Left ventricle myocardium inferior (tissue), 1 donor: ENCODE results near the gene ATXN2L. TPM values are rescaled to one million over a fixed set of nuclear protein-coding genes. Genes with fewer than 3 reads are reported as not detected.
"Not testable (repeated sequence)": the region's sequence is repeated elsewhere in the genome, so short reads cannot be mapped to it uniquely, and the experiment has no call there.

Source experiments
- DNase-seq: peaks from one replicate; pipeline ENCODE4 v3.0.0-alpha.2; 2020
- H3K27ac ChIP-seq: fragments of 200-600 bp; replicated peaks from 2 replicates; pipeline ENCODE4 v1.8.0; 2021
- H3K27me3 ChIP-seq: fragments of 200-600 bp; 2 replicates; pipeline ENCODE4 v1.8.0; 2021; ENCODE audit warnings: low read depth
- H3K36me3 ChIP-seq: fragments of 200-600 bp; 2 replicates; pipeline ENCODE4 v1.8.0; 2021
- H3K4me1 ChIP-seq: fragments of 200-600 bp; 2 replicates; pipeline ENCODE4 v1.8.0; 2021
- H3K4me3 ChIP-seq: fragments of 200-600 bp; 2 replicates; pipeline ENCODE4 v1.8.0; 2021; ENCODE audit warnings: mild to moderate bottlenecking, moderate library complexity
- H3K9me3 ChIP-seq: fragments of 200-600 bp; replicated peaks from 2 replicates; pipeline ENCODE4 v1.8.0; 2021
- intact Hi-C: fragments of 100-400 bp; cut with micrococcal nuclease; formaldehyde crosslinking; loops from one replicate; pipeline ENCODE4 v1.11.0; 2022
- total RNA-seq: library from RNA; stranded (reverse); fragmentation: NEBNext Ultra II Directional; extraction: Animal tissue kit (Norgen Biotek cat#: 25700); gene quantifications from one replicate; pipeline ENCODE4 v1.2.1, GENCODE V29; 2021
- TF ChIP-seq, protein P1 (sequence below): fragments of 200-600 bp; IDR thresholded peaks from 2 replicates; pipeline ENCODE4 v1.8.0; 2021; ENCODE audit warnings: antibody characterized with exemption, mild to moderate bottlenecking, borderline replicate concordance
- donor health status: DM: no; HTN: yes; CAD: no; lungs with severe emphysema.

Gene ATXN2L
- total RNA-seq, 1 donor from 2014 or later: 51.2 TPM

GRCh38 chr16:28880589-28880915 is 57.8 kb downstream of the ATXN2L start:
- intact Hi-C loops: no loop called here
- peaks cover 29% of the 10 kb centered on the region for H3K27me3 ChIP-seq
- H3K9me3 ChIP-seq: no peaks in the 10 kb centered on the region
- peak overlapping the region; percentile 89 for H3K4me3 ChIP-seq
- no peak overlapping the region for H3K27ac ChIP-seq
- H3K4me1 ChIP-seq: peaks cover 15% of the 10 kb centered on the region
- TF ChIP-seq, protein P1, sequence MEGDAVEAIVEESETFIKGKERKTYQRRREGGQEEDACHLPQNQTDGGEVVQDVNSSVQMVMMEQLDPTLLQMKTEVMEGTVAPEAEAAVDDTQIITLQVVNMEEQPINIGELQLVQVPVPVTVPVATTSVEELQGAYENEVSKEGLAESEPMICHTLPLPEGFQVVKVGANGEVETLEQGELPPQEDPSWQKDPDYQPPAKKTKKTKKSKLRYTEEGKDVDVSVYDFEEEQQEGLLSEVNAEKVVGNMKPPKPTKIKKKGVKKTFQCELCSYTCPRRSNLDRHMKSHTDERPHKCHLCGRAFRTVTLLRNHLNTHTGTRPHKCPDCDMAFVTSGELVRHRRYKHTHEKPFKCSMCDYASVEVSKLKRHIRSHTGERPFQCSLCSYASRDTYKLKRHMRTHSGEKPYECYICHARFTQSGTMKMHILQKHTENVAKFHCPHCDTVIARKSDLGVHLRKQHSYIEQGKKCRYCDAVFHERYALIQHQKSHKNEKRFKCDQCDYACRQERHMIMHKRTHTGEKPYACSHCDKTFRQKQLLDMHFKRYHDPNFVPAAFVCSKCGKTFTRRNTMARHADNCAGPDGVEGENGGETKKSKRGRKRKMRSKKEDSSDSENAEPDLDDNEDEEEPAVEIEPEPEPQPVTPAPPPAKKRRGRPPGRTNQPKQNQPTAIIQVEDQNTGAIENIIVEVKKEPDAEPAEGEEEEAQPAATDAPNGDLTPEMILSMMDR: no peak
- H3K36me3 ChIP-seq: no peaks in the 10 kb centered on the region
- DNase-seq: no peak

GRCh38 chr16:28880955-28881354 is 58.2 kb downstream of the ATXN2L start:
- no peaks in the 10 kb centered on the region for H3K36me3 ChIP-seq
- DNase-seq: no peak
- H3K4me3 ChIP-seq: no peak overlapping the region
- TF ChIP-seq, protein P1: no peak
- no peaks in the 10 kb centered on the region for H3K9me3 ChIP-seq
- H3K27ac ChIP-seq: no peak overlapping the region
- peaks cover 15% of the 10 kb centered on the region for H3K4me1 ChIP-seq
- intact Hi-C loops: no loop called here
- peaks cover 29% of the 10 kb centered on the region for H3K27me3 ChIP-seq

- peaks cover 29% of the 10 kb centered on the region for H3K27me3 ChIP-seq
- H3K36me3 ChIP-seq, intact Hi-C loops, H3K27ac ChIP-seq, DNase-seq, H3K4me3 ChIP-seq, H3K9me3 ChIP-seq: not testable (repeated sequence)
- peaks cover 15% of the 10 kb centered on the region for H3K4me1 ChIP-seq
Measured at GRCh38 chr16:28881565-28881964, 58.8 kb downstream of the ATXN2L start.

DNA sequence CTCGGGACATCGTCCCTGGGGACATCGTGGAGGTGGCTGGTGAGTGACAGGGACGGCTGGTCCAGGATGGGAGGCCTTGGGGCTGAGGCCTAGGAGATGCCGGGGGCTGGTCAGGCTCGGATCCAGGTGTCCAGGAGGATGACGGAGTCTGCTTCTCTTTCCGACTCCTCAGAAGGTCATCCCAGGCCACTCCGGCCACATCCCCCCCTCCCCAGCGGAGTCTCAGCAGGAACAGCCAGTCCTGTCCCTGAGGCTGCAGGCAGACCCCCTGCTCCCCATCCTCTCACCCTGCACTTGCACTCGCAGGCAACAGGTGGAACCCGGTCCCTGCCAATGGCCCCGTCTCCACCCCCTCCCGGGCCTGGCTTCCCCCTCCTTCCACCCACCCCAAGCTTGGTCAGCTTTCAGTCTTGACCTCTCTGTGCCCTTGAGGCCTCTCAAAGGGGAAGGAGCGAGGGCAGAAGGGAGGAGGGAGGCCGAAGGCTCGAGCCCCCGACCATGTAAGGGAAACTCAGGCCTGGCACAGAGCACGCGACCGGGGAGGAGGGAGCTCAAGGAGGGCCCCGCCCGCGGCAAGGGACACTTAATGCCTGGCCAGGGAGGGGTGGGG is 59.9 kb downstream of the ATXN2L start:
- TF ChIP-seq, protein P1: no peak
- no peak for DNase-seq
- peaks cover 29% of the 10 kb centered on the region for H3K27me3 ChIP-seq
- intact Hi-C loops: no loop called here
- H3K4me3 ChIP-seq: no peak overlapping the region
- peaks cover 15% of the 10 kb centered on the region for H3K4me1 ChIP-seq
- H3K36me3 ChIP-seq: no peaks in the 10 kb centered on the region
- H3K9me3 ChIP-seq: no peaks in the 10 kb centered on the region
- H3K27ac ChIP-seq: no peak overlapping the region

- Histone ChIP-seq H3K36me3 (no peaks in the 10 kb centered on the region), H3K9me3 (no peaks in the 10 kb centered on the region), H3K27ac (no peak overlapping the region), H3K4me1 (peaks cover 15% of the 10 kb centered on the region), H3K27me3 (peaks cover 29% of the 10 kb centered on the region), H3K4me3 (no peak overlapping the region)
- intact Hi-C loops: no loop called here
- DNase-seq: no peak
- TF ChIP-seq, protein P1: no peak
Measured at GRCh38 chr16:28883221-28883996, 60.6 kb downstream of the ATXN2L start.

GRCh38 chr16:28884045-28884444 is 61.2 kb downstream of the ATXN2L start:
- H3K9me3 ChIP-seq: no peaks in the 10 kb centered on the region
- H3K27ac ChIP-seq: no peak overlapping the region
- peaks cover 15% of the 10 kb centered on the region for H3K4me1 ChIP-seq
- no peaks in the 10 kb centered on the region for H3K36me3 ChIP-seq
- peaks cover 29% of the 10 kb centered on the region for H3K27me3 ChIP-seq
- no peak overlapping the region for H3K4me3 ChIP-seq
- DNase-seq: no peak
- TF ChIP-seq, protein P1: no peak
- intact Hi-C loops: no loop called here
